Neural cell (in vitro differentiated cells): Measurements from ENCODE around the gene SLC35A5. TPM values are rescaled to one million over a fixed set of nuclear protein-coding genes. Genes with fewer than 3 reads are reported as not detected.

Experiments
- H2AFZ ChIP-seq: fragments of 200-600, 300-800 bp; sonication (generic), shearing (Covaris generic); 2 replicates; pipeline ENCODE4 v1.6.0; 2014; ENCODE audit warnings: low read depth, mild to moderate bottlenecking, antibody characterized with exemption, low read length, moderate library complexity
- H3F3A ChIP-seq: fragments of 200-600 bp; shearing (Covaris generic); 2 replicates; pipeline ENCODE4 v1.6.1; 2016; ENCODE audit warnings: mild to moderate bottlenecking, moderate library complexity, mixed read lengths, antibody characterized with exemption, low read length; ENCODE audit not compliant: insufficient read depth, poor library complexity, severe bottlenecking
- H3K27ac ChIP-seq: fragments of 200-600, 300-800 bp; sonication (generic), shearing (Covaris generic); 2 replicates; pipeline ENCODE4 v1.5.1; 2014; ENCODE audit warnings: mild to moderate bottlenecking, low read length, moderate library complexity
- H3K27me3 ChIP-seq: fragments of 300-800, 200-600 bp; sonication (generic), shearing (Covaris generic); 2 replicates; pipeline ENCODE4 v1.6.0; 2014; ENCODE audit warnings: mild to moderate bottlenecking, low read depth, low read length, moderate library complexity; ENCODE audit not compliant: insufficient read depth
- H3K36me3 ChIP-seq: fragments of 300-800, 200-600 bp; sonication (generic), shearing (Covaris generic); 2 replicates; pipeline ENCODE4 v1.5.1; 2014; ENCODE audit warnings: mild to moderate bottlenecking, antibody characterized with exemption, low read length, moderate library complexity; ENCODE audit not compliant: insufficient read depth
- H3K4me2 ChIP-seq: fragments of 300-800, 200-600 bp; sonication (generic), shearing (Covaris generic); 2 replicates; pipeline ENCODE4 v1.6.0; 2014; ENCODE audit warnings: mild to moderate bottlenecking, low read length
- H3K4me3 ChIP-seq: fragments of 300-800, 200-600 bp; sonication (generic), shearing (Covaris generic); 2 replicates; pipeline ENCODE4 v1.5.1; 2014; ENCODE audit warnings: mild to moderate bottlenecking, low read length, moderate library complexity
- H3K79me2 ChIP-seq: fragments of 200-600 bp; shearing (Covaris generic); replicated peaks from 2 replicates; pipeline ENCODE4 v1.6.0; 2014; ENCODE audit warnings: mild to moderate bottlenecking, low read length, moderate library complexity; ENCODE audit not compliant: insufficient read depth
- H3K9ac ChIP-seq: fragments of 300-800, 200-600 bp; sonication (generic), shearing (Covaris generic); 2 replicates; pipeline ENCODE4 v1.6.1; 2016; ENCODE audit warnings: mild to moderate bottlenecking, low read length, mixed read lengths
- H3K9me2 ChIP-seq: fragments of 200-600 bp; shearing (Covaris generic); 2 replicates; pipeline ENCODE4 v1.6.1; 2016; ENCODE audit warnings: mild to moderate bottlenecking, low read length, mixed read lengths; ENCODE audit not compliant: insufficient read depth
- H3K9me3 ChIP-seq: fragments of 200-600, 300-800 bp; sonication (generic), shearing (Covaris generic); 2 replicates; pipeline ENCODE4 v1.6.1; 2016; ENCODE audit warnings: mild to moderate bottlenecking, mixed run types, low read length, moderate library complexity, mixed read lengths
- H4K20me1 ChIP-seq: fragments of 200-600 bp; shearing (Covaris generic); 2 replicates; pipeline ENCODE4 v1.6.1; 2016; ENCODE audit warnings: mild to moderate bottlenecking, mixed run types; ENCODE audit not compliant: insufficient read depth
- EP300 ChIP-seq: fragments of 450-650 bp; conservative IDR thresholded peaks from 2 replicates; pipeline ENCODE4 v1.6.1; 2014; ENCODE audit warnings: antibody characterized with exemption, mild to moderate bottlenecking, moderate library complexity; ENCODE audit not compliant: poor library complexity, severe bottlenecking
- EZH2 ChIP-seq: fragments of 200-600, 300-800 bp; shearing (Covaris generic), sonication (generic); IDR thresholded peaks from 2 replicates; pipeline ENCODE4 v1.6.1; 2014; ENCODE audit warnings: antibody characterized with exemption, low read length, borderline replicate concordance, mild to moderate bottlenecking; ENCODE audit not compliant: insufficient read depth, poor library complexity, severe bottlenecking
- MXI1 ChIP-seq: fragments of 450-650 bp; conservative IDR thresholded peaks from 2 replicates; pipeline ENCODE4 v1.6.1; 2014; ENCODE audit warnings: antibody characterized with exemption, mild to moderate bottlenecking; ENCODE audit not compliant: poor library complexity, severe bottlenecking
- POLR2AphosphoS5 ChIP-seq: IDR thresholded peaks from 2 replicates; pipeline ENCODE4 v1.6.1; 2012
- RAD21 ChIP-seq: fragments of 450-650 bp; conservative IDR thresholded peaks from 2 replicates; pipeline ENCODE4 v1.6.1; 2014; ENCODE audit warnings: antibody characterized with exemption, mild to moderate bottlenecking, moderate library complexity
- REST ChIP-seq: IDR thresholded peaks from 2 replicates; pipeline ENCODE4 v1.6.1; 2012; ENCODE audit warnings: borderline replicate concordance
- SMC3 ChIP-seq: fragments of 450-650 bp; conservative IDR thresholded peaks from 2 replicates; pipeline ENCODE4 v1.6.1; 2014; ENCODE audit warnings: antibody characterized with exemption, mild to moderate bottlenecking, moderate library complexity; ENCODE audit not compliant: poor library complexity
- TAF1 ChIP-seq: IDR thresholded peaks from 2 replicates; pipeline ENCODE4 v1.6.1; 2012; ENCODE audit warnings: low read depth
- polyA plus RNA-seq: library from polyadenylated mRNA; depleted of rRNA; stranded (reverse); fragments of >200 nt; gene quantifications from 2 replicates; pipeline ENCODE4 v1.2.3, GENCODE V29; 2014
- TF ChIP-seq, protein P1 (sequence below): fragments of 450-650 bp; IDR thresholded peaks from 2 replicates; pipeline ENCODE4 v1.5.1; 2014; ENCODE audit warnings: antibody characterized with exemption, mild to moderate bottlenecking, moderate library complexity; ENCODE audit not compliant: poor library complexity, severe bottlenecking

Gene SLC35A5
- polyA plus RNA-seq, 1 donor from 2014 or later: 100 TPM

GRCh38 chr3:112633191-112633590 is 71.3 kb downstream of the SLC35A5 start:
- no peaks in the 10 kb centered on the region for H3K9me2 ChIP-seq
- no peaks in the 10 kb centered on the region for H3K36me3 ChIP-seq
- no peak overlapping the region for H3K4me3 ChIP-seq
- H4K20me1 ChIP-seq: no peaks in the 10 kb centered on the region
- H3K9ac ChIP-seq: no peak overlapping the region
- TF ChIP-seq, protein P1, sequence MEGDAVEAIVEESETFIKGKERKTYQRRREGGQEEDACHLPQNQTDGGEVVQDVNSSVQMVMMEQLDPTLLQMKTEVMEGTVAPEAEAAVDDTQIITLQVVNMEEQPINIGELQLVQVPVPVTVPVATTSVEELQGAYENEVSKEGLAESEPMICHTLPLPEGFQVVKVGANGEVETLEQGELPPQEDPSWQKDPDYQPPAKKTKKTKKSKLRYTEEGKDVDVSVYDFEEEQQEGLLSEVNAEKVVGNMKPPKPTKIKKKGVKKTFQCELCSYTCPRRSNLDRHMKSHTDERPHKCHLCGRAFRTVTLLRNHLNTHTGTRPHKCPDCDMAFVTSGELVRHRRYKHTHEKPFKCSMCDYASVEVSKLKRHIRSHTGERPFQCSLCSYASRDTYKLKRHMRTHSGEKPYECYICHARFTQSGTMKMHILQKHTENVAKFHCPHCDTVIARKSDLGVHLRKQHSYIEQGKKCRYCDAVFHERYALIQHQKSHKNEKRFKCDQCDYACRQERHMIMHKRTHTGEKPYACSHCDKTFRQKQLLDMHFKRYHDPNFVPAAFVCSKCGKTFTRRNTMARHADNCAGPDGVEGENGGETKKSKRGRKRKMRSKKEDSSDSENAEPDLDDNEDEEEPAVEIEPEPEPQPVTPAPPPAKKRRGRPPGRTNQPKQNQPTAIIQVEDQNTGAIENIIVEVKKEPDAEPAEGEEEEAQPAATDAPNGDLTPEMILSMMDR: no peak
- TF ChIP-seq SMC3: no peak
- TF ChIP-seq TAF1: no peak
- no peak for TF ChIP-seq EP300
- no peak for TF ChIP-seq POLR2AphosphoS5
- TF ChIP-seq RAD21: no peak
- no peak for TF ChIP-seq MXI1
- TF ChIP-seq REST: no peak
- TF ChIP-seq EZH2: no peak
- H3K9me3 ChIP-seq: no peaks in the 10 kb centered on the region
- no peaks in the 10 kb centered on the region for H3K79me2 ChIP-seq
- H3K27me3 ChIP-seq: no peaks in the 10 kb centered on the region
- no peak overlapping the region for H2AFZ ChIP-seq
- H3F3A ChIP-seq: no peaks in the 10 kb centered on the region
- no peak overlapping the region for H3K4me2 ChIP-seq
- H3K27ac ChIP-seq: no peak overlapping the region

DNA sequence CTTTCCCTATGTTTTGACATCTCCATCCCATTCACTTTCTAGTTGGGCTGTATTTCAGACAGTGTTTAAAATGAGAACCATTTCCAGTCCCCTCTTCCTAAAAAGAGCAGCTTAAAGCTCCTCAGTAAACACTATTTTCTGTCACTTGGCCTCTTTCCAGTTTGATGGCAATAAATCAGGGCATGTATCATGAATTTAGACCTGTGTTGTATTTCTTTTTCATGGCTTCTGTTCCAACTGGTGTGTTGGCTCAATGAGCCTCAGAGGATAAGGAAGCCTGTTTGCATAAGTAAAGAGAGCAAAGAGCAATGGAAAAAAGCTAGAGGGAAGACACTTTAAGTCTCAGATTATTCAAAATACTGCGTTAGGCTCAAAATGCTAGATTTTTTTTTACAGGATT is 71.9 kb downstream of the SLC35A5 start:
- Histone ChIP-seq H3K9me3 (no peaks in the 10 kb centered on the region), H3K27me3 (no peaks in the 10 kb centered on the region), H3K4me2 (no peak overlapping the region), H3K79me2 (no peaks in the 10 kb centered on the region), H4K20me1 (no peaks in the 10 kb centered on the region), H3K36me3 (no peaks in the 10 kb centered on the region), H2AFZ (no peak overlapping the region), H3K27ac (no peak overlapping the region), H3K9me2 (no peaks in the 10 kb centered on the region), H3K4me3 (no peak overlapping the region), H3F3A (no peaks in the 10 kb centered on the region), H3K9ac (no peak overlapping the region)
- TF ChIP-seq REST: no peak
